Naive thymus-derived CD4-positive, alpha-beta T cell (primary cell): Measurements from ENCODE around the gene RAMP3. TPM values are rescaled to one million over a fixed set of nuclear protein-coding genes. Genes with fewer than 3 reads are reported as not detected.
"Not testable (repeated sequence)": the region's sequence is repeated elsewhere in the genome, so short reads cannot be mapped to it uniquely, and the experiment has no call there.

Experiments used
- ATAC-seq: fragments of 150-1000 bp; cut with Tn5 transposase; 2 replicates; pipeline ENCODE4 v1.10.0; 2021; ENCODE audit warnings: mild to moderate bottlenecking, moderate library complexity
- CTCF ChIA-PET: fragments of 350-600 bp; sonication (Branson Sonifier 250); formaldehyde crosslinking; loops from one replicate; lab custom pipeline; 2021; ENCODE audit warnings: antibody characterized with exemption; lab: Charles Lee
- POLR2A ChIA-PET: fragments of 350-600 bp; sonication (Branson Sonifier 250); formaldehyde crosslinking; loops from one replicate; lab custom pipeline; 2021; ENCODE audit warnings: antibody characterized with exemption, inconsistent platforms; lab: Charles Lee
- DNase-seq, 9 donors: peaks; one replicate each; pipeline versions ENCODE4 v3.0.0 to v3.0.0-alpha.2; 2020 to 2022; ENCODE audit warnings: mixed read lengths in 1 of 9
- H3K27ac ChIP-seq: one replicate; pipeline ENCODE4 v1.7.0; 2013; ENCODE audit warnings: mild to moderate bottlenecking, low read depth, low read length, moderate library complexity
- H3K27me3 ChIP-seq, 2 donors: one replicate each; pipeline ENCODE4 v1.7.0; 2013; ENCODE audit warnings: low read length in 2 of 2, mild to moderate bottlenecking in 2 of 2, moderate library complexity in 2 of 2; ENCODE audit not compliant: control insufficient read depth in 2 of 2, insufficient read depth in 2 of 2
- H3K36me3 ChIP-seq, 3 experiments: 1 replicate in 2 of 3; 2 replicates in 1 of 3; pipeline ENCODE4 v1.7.0; 2013; ENCODE audit warnings: low read length in 3 of 3, mild to moderate bottlenecking in 3 of 3, moderate library complexity in 1 of 3; ENCODE audit not compliant: insufficient read depth in 3 of 3, control insufficient read depth in 2 of 3
- H3K4me1 ChIP-seq, 2 donors: one replicate each; pipeline ENCODE4 v1.7.0; 2013; ENCODE audit warnings: low read length in 2 of 2, mild to moderate bottlenecking in 2 of 2, moderate library complexity in 1 of 2; ENCODE audit not compliant: control insufficient read depth in 2 of 2, insufficient read depth in 2 of 2
- H3K4me3 ChIP-seq: 2 replicates; pipeline ENCODE4 v1.7.0; 2013; ENCODE audit warnings: mild to moderate bottlenecking, low read length
- H3K9me3 ChIP-seq, 3 experiments: 1 replicate in 2 of 3; 2 replicates in 1 of 3; pipeline ENCODE4 v1.7.0; 2013; ENCODE audit warnings: low read length in 3 of 3; ENCODE audit not compliant: control insufficient read depth in 2 of 3
- H3K27ac Mint-ChIP-seq, 9 donors: one replicate each; pipeline ENCODE4 v1.8.0; 2020 to 2022; ENCODE audit warnings: mixed read lengths in 9 of 9, mild to moderate bottlenecking in 8 of 9, moderate library complexity in 5 of 9, inconsistent platforms in 2 of 9
- H3K27me3 Mint-ChIP-seq, 5 donors: one replicate each; pipeline ENCODE4 v1.8.0; 2021 to 2022; ENCODE audit warnings: mixed read lengths in 5 of 5, mild to moderate bottlenecking in 1 of 5
- H3K36me3 Mint-ChIP-seq, 5 donors: one replicate each; pipeline ENCODE4 v1.8.0; 2020 to 2022; ENCODE audit warnings: mixed read lengths in 5 of 5, mild to moderate bottlenecking in 3 of 5, inconsistent platforms in 1 of 5
- H3K4me1 Mint-ChIP-seq, 7 donors: one replicate each; pipeline ENCODE4 v1.8.0; 2020 to 2022; ENCODE audit warnings: mixed read lengths in 7 of 7, mild to moderate bottlenecking in 3 of 7, inconsistent platforms in 1 of 7
- H3K4me3 Mint-ChIP-seq, 10 donors: one replicate each; pipeline ENCODE4 v1.8.0; 2020 to 2022; ENCODE audit warnings: mild to moderate bottlenecking in 10 of 10, mixed read lengths in 10 of 10, moderate library complexity in 6 of 10, inconsistent platforms in 2 of 10
- H3K9me3 Mint-ChIP-seq, 11 donors: one replicate each; pipeline ENCODE4 v1.8.0; 2020 to 2022; ENCODE audit warnings: mixed read lengths in 11 of 11, mild to moderate bottlenecking in 4 of 11, inconsistent platforms in 1 of 11, moderate library complexity in 1 of 11
- intact Hi-C, 2 donors: fragments of 100-400 bp; cut with micrococcal nuclease; formaldehyde crosslinking; loops; one replicate each; pipeline ENCODE4 v1.15.1; 2023
- polyA plus RNA-seq, 2 donors: library from polyadenylated mRNA; unstranded; fragments of 300-500 nt; fragmentation: Illumina TruSeq; gene quantifications; one replicate each; pipeline ENCODE4 v1.2.3, GENCODE V29; 2021
- total RNA-seq, 6 experiments: library from RNA in 5 of 6; stranded (reverse) in 5 of 6; gene quantifications; 1 replicate in 5 of 6; 2 replicates in 1 of 6; pipeline ENCODE4 v1.2.3 and lab custom pipeline; 2021 to 2026

RAMP3 gene
- total and polyA plus RNA-seq, 7 experiments from 2014 or later = 0.39 TPM; not detected in 6

DNA sequence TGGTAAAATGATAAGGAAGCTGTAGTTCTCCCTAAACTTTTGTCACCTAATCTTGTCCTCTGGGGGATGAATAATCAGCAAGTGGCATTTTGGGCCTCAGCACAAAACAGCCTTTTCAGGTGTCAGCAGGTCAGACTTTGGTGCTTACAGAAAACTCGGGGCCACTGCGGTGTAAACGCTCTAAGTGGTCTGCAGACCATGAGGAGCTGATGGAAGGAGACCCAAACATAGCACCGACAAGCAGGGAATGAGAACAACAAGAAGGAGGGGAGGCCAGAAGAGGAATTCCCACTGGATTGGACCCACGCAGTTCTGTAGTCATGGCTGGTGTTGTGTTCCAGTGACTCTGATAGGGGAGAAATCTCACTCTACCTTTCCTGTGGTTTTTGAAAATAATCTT is 45.4 kb downstream of the RAMP3 start:
- Mint-ChIP-seq H3K36me3 (peaks cover 0 to 13% (median 0%) of the 10 kb centered on the region in 5 donors), H3K4me1 (peaks cover 5 to 45% (median 18%) of the 10 kb centered on the region in 7 donors), H3K27me3 (peaks cover 0 to 7% (median 0%) of the 10 kb centered on the region in 5 donors), H3K27ac (peak overlapping the region in 1 of 9 donors; percentile 86), H3K9me3 (peaks cover 0 to 10% (median 0%) of the 10 kb centered on the region in 11 donors), H3K4me3 (no peak overlapping the region)
- peaks cover 0 to 7% of the 10 kb centered on the region in 2 donors for H3K4me1 ChIP-seq
- no peak overlapping the region for H3K4me3 ChIP-seq
- H3K27me3 ChIP-seq = no peaks in the 10 kb centered on the region
- ChIA-PET POLR2A (no interaction called here), CTCF (no interaction called here)
- DNase-seq (no peak), ATAC-seq (no peak)
- intact Hi-C loops = no loop called here
- H3K9me3 ChIP-seq = no peaks in the 10 kb centered on the region
- H3K27ac ChIP-seq = no peak overlapping the region
- H3K36me3 ChIP-seq = no peaks in the 10 kb centered on the region

DNA sequence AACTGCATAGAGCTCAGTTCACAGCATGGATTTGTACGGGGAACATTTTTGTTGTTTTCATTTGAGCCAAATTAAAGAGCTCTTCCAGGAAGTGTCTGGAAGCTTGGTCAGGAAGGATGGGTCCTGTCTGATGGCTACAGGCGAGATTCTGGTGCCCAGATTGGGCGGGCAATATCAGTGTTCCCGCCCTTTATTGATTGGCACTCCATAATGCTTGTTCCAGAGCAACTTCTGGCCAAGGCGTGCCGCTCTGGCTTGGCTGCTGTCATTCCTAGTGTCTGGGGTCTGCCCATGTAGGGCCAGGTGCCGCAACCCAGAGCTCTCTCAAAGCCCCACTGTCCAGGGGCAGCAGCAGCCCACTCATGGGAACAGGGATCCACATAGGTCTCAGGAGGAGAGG is 45.9 kb downstream of the RAMP3 start:
- intact Hi-C loops = no loop called here
- no peaks in the 10 kb centered on the region for H3K9me3 ChIP-seq
- no peak overlapping the region for H3K27ac ChIP-seq
- H3K27me3 ChIP-seq = no peaks in the 10 kb centered on the region
- ChIA-PET CTCF (no interaction called here), POLR2A (no interaction called here)
- Mint-ChIP-seq H3K36me3 (peaks cover 0 to 13% (median 0%) of the 10 kb centered on the region in 5 donors), H3K27me3 (peaks cover 0 to 11% (median 2%) of the 10 kb centered on the region in 5 donors), H3K4me1 (peaks cover 5 to 45% (median 18%) of the 10 kb centered on the region in 7 donors), H3K4me3 (no peak overlapping the region), H3K9me3 (peaks cover 0 to 10% (median 0%) of the 10 kb centered on the region in 11 donors), H3K27ac (peak overlapping the region in 1 of 9 donors; percentile 86)
- DNase-seq = no peak
- no peaks in the 10 kb centered on the region for H3K36me3 ChIP-seq
- ATAC-seq = no peak
- H3K4me3 ChIP-seq = no peak overlapping the region
- H3K4me1 ChIP-seq = peaks cover 0 to 7% of the 10 kb centered on the region in 2 donors

DNA sequence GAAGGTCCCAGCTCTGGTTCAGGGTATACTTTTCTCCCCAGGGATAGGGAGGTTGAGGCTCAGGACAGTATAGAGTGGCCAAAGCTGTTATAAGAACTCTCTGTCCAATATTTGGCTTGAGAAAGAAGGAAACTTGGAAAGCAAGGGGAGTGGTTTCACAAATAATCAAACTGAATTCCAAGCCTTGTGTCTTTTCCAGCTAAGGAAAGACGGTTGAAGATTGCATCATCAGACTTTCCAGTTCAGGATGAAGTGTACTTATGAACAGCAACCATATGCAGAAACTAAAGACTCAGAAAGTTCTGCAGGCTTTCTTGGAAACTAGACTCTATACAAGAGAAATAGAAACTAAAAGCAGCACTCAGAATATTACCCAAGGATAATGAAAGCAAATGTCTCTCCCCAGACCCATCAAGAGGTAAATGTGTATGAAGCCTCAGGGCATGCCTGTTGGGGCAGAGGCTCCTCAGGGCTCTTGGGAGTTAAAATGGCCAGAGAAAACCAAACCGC is 46.4 kb downstream of the RAMP3 start:
- Histone ChIP-seq H3K4me1 (peaks cover 0 to 7% of the 10 kb centered on the region in 2 donors), H3K27me3 (no peaks in the 10 kb centered on the region), H3K36me3 (no peaks in the 10 kb centered on the region), H3K27ac (no peak overlapping the region), H3K9me3 (no peaks in the 10 kb centered on the region), H3K4me3 (no peak overlapping the region)
- H3K9me3 Mint-ChIP-seq = peaks cover 0 to 10% (median 0%) of the 10 kb centered on the region in 11 donors
- CTCF ChIA-PET = no interaction called here
- H3K36me3 Mint-ChIP-seq = peaks cover 0 to 13% (median 0%) of the 10 kb centered on the region in 5 donors
- H3K4me3 Mint-ChIP-seq = peak overlapping the region in 3 of 10 donors; percentile 10 to 62 (median 18)
- DNase-seq (no peak), ATAC-seq (no peak)
- H3K27me3 Mint-ChIP-seq = peaks cover 0 to 16% (median 8%) of the 10 kb centered on the region in 5 donors
- peak overlapping the region in 4 of 9 donors; percentile 14 to 86 (median 42) for H3K27ac Mint-ChIP-seq
- H3K4me1 Mint-ChIP-seq = peaks cover 5 to 45% (median 18%) of the 10 kb centered on the region in 7 donors
- intact Hi-C loops = no loop called here
- POLR2A ChIA-PET = no interaction called here

DNA sequence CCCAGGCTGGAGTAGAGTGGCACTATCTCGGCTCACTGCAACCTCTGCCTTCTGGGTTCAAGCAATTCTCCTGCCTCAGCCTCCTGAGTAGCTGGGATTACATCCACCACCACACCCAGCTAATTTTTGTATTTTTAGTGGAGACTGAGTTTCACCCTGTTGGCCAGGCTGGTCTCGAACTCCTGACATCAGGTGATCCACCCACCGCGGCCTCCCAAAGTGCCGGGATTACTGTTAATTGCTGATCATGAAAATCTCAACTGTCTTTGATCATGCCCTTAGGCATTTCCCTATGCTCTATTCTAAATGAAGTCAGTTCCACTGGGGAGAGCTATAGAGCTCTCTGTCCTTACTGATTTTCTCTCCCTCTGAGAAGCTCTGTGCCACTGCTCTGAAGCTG is 48.7 kb downstream of the RAMP3 start:
- DNase-seq, H3K27ac ChIP-seq, H3K4me3 ChIP-seq, ATAC-seq, H3K4me3 Mint-ChIP-seq, H3K36me3 ChIP-seq, POLR2A ChIA-PET, intact Hi-C loops, H3K4me1 ChIP-seq, CTCF ChIA-PET, H3K27me3 ChIP-seq, H3K9me3 Mint-ChIP-seq, H3K9me3 ChIP-seq: not testable (repeated sequence)
- peaks cover 0 to 13% (median 0%) of the 10 kb centered on the region in 5 donors for H3K36me3 Mint-ChIP-seq
- peak overlapping the region in 3 of 9 donors; percentile 6 to 57 (median 56) for H3K27ac Mint-ChIP-seq
- peaks cover 5 to 40% (median 18%) of the 10 kb centered on the region in 7 donors for H3K4me1 Mint-ChIP-seq
- H3K27me3 Mint-ChIP-seq = peaks cover 4 to 27% (median 17%) of the 10 kb centered on the region in 5 donors

DNA sequence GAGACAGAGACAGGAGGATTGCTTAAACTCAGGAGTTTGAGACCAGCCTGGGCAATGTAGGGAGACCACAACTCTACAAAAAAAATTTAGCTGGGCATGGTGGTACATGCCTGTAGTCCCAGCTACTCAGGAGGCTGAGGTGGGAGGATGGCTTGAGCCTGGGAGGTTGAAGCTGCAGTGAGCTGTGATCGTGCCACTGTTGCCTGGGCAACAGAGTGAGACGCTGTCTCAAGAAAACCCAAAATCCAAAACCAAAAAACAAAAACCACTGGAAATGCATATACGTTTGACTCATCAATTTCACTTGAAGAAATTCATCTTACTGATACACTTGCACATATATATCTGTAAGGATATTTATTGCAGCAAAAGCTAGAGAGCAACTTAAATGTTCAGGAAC is 52.3 kb downstream of the RAMP3 start:
- not testable (repeated sequence) for ATAC-seq

DNA sequence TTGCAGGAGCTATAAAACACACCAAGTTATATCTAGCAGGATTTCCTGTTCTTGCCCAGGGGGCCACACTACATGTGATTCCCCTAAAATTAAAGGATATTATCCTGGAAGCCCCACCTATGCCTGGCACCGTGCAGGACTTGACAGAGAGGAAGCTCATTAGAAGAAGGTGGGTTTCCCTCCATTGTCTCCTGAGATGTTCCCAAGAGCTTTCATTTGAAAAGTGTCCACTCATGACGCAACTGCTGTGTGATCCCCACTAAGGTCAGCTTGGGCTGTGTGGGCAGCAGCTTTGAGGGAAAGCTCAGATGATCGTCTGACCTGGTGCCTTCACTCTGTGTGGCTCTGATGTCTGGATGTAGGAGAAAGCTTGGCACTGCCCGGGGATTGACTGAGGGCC is 53.5 kb downstream of the RAMP3 start:
- Histone ChIP-seq H3K4me3 (no peak overlapping the region), H3K36me3 (no peaks in the 10 kb centered on the region), H3K27me3 (no peaks in the 10 kb centered on the region), H3K27ac (no peak overlapping the region), H3K4me1 (no peaks in the 10 kb centered on the region), H3K9me3 (no peaks in the 10 kb centered on the region)
- peaks cover 17 to 60% (median 45%) of the 10 kb centered on the region in 5 donors for H3K27me3 Mint-ChIP-seq
- peaks cover 0 to 10% (median 0%) of the 10 kb centered on the region in 7 donors for H3K4me1 Mint-ChIP-seq
- no peak overlapping the region for H3K27ac Mint-ChIP-seq
- CTCF ChIA-PET = interaction anchor here (1.5 kb wide), 1 partner anchor 17 kb away, joined by 3 read pairs; no protein-coding TSS in a partner anchor
- POLR2A ChIA-PET = no interaction called here
- intact Hi-C loops = no loop called here
- DNase-seq (peak in 1 of 9 donors; percentile 3), ATAC-seq (no peak)
- no peaks in the 10 kb centered on the region for H3K9me3 Mint-ChIP-seq
- no peak overlapping the region for H3K4me3 Mint-ChIP-seq
- H3K36me3 Mint-ChIP-seq = peaks cover 0 to 4% (median 0%) of the 10 kb centered on the region in 5 donors

More for the DNA sequence above, 52.3 kb downstream of the RAMP3 start:
- H3K4me3 Mint-ChIP-seq, H3K9me3 ChIP-seq, H3K4me1 ChIP-seq, H3K27ac Mint-ChIP-seq, intact Hi-C loops, H3K9me3 Mint-ChIP-seq, DNase-seq, H3K27me3 ChIP-seq, POLR2A ChIA-PET, H3K36me3 ChIP-seq, CTCF ChIA-PET, H3K27ac ChIP-seq, H3K36me3 Mint-ChIP-seq, H3K4me3 ChIP-seq: not testable (repeated sequence)
- Mint-ChIP-seq H3K4me1 (peaks cover 2 to 21% (median 9%) of the 10 kb centered on the region in 7 donors), H3K27me3 (peaks cover 11 to 49% (median 37%) of the 10 kb centered on the region in 5 donors)

DNA sequence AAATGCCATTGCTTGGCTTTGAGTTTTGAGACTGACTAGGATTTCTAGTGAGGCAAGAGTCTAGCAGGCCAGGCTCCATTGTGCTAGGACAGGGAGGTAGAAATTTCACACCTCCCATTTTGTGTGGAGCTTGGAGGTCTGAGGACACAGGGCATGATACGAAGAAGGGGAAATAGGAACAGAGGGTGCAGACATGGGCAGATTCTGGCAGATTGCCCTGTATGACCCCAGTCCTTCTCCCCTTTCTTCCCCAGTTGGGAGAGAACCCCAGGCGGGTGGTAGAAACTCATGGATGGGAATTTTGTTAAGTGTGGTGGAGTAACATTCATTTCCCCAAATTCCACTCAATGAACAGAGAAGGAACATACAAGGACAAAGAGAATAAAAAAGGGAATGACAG is 54.4 kb downstream of the RAMP3 start:
- H3K4me1 ChIP-seq = no peaks in the 10 kb centered on the region
- no peak for ATAC-seq
- Mint-ChIP-seq H3K27ac (no peak overlapping the region), H3K9me3 (no peaks in the 10 kb centered on the region), H3K4me3 (no peak overlapping the region), H3K4me1 (peaks cover 0 to 10% (median 0%) of the 10 kb centered on the region in 7 donors), H3K27me3 (peaks cover 20 to 63% (median 49%) of the 10 kb centered on the region in 5 donors), H3K36me3 (peaks cover 0 to 4% (median 0%) of the 10 kb centered on the region in 5 donors)
- H3K9me3 ChIP-seq = no peaks in the 10 kb centered on the region
- H3K36me3 ChIP-seq = no peaks in the 10 kb centered on the region
- no peak overlapping the region for H3K27ac ChIP-seq
- H3K4me3 ChIP-seq = no peak overlapping the region
- no peaks in the 10 kb centered on the region for H3K27me3 ChIP-seq
- POLR2A ChIA-PET = no interaction called here
- intact Hi-C loops = no loop called here
- DNase-seq = peak in 1 of 9 donors; percentile 6
- CTCF ChIA-PET = no interaction called here
